ENCODE results near the gene SLC25A27.

- no peak for TF ChIP-seq CTCF (IDR thresholded peaks at IDR 0.05)
- no peak for TF ChIP-seq POLR2A (IDR thresholded peaks at IDR 0.05; ENCODE audit: low read depth)
- TF ChIP-seq EP300 (IDR thresholded peaks at IDR 0.05) = no peak
Measured at GRCh38 chr6:46657642-46658041, 4.9 kb downstream of the SLC25A27 start.
